Fibroblast of skin of right quadriceps (primary cell): ENCODE results near the gene TMEM221.
A peak's percentile ranks its signal among the peaks of the same experiment; 100 is the strongest.

Experiments
- DNase-seq: peaks from one replicate; pipeline ENCODE4 v3.0.0-alpha.2; 2013

Gene TMEM221

DNA sequence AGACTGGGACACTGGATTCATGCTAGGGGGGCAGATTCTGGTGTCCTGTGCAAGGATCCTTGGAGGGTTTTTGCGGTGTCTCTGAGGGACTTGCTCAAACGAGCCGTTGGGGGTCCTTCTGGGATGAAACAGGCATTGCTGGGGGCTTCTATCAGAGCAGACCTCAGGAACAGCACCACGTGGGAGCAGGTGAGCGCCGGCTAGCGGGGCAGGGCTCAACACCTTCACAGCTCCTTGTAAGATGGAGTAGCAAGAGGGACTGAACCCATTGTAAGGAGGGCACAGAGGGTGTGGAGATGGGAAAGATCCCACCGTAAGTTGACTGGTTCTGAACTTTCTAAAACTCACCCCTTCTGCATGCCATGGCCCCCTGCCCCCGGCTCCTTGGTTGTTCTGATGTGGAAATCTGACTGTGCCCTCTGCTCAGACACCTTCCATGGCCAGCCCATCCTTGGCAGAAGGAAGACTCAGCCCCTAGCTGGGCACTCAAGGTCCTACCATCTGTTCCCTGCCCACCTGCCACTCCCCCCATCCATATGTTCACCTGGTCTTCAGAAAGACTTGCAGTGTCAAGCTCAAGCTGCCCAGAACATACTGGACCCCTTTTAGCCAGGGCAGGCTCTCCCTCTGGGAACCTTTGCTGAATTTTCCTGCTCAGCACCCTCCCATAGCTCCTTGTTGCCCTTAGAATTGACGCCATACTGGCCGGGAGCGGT, 23.1 kb upstream of the TMEM221 start:
- DNase-seq = no peak

DNA sequence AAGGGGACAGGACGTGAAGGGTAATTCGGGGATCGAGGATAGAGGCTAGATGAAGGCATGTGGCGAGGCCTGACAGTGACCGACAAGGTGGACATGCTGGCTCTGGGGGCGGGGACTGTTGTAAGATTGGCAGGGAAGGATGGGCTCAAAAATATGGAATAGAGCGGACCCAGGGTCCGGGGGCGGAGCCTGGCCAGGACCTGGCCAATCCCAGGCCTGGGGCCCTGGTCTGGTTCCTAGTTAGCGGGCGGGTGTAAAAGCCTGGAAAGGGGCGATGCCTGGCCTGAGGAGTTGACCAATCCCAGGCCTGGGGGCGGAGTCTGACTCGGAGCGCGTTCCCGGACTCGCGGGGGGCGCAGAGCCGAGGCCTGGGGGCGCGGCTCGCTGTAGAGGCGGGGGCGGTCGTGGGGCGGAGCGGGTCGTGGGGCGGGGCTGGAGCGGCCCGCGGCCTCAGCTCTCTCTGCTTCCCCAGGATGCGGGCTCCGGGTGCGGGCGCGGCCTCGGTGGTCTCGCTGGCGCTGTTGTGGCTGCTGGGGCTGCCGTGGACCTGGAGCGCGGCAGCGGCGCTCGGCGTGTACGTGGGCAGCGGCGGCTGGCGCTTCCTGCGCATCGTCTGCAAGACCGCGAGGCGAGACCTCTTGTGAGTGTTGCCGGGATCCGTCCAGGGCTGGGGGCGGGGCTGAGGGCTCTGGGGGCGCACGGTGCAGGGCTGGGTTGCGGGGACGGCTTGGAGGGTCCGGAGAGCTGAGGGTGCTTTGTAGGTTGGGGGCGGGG, 21.8 kb upstream of the TMEM221 start, which contains the start of gene SLC27A1:
TSS of gene SLC27A1 (plus strand) at position 457 of the 774 bp plus-strand sequence. CDS start at position 474, 17 bp downstream.
- DNase-seq = peak; percentile 99

DNA sequence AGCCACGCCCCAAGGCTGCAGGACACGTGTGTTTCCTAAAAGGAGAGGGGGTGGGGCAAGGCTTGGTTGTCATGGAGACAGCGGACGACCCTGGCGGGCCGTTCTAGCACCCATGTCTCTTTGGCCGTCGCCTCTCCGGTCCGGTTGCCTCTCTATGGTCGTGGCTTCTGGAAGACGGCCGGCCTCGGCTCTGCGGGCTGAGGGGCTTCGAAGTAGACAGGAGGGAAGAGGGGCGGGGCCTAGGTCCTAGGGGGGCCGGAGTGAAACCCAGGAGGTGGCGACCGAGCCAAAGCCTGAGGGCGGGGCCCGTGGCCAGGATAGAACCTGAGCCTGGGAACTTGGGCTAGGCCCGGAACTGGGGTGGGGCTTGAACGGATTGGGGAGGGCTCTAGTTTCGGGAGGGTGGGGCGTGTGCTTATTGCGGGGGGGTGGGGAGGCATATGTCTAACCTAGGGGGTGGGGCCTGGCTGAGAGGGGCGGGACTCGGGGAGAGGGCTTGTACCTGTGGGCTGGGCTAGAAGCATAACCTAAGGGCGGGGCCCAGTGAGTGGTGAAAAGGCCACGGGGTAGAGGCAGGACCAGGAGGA, 21.1 kb upstream of the TMEM221 start:
- DNase-seq = peak; percentile 96

DNA sequence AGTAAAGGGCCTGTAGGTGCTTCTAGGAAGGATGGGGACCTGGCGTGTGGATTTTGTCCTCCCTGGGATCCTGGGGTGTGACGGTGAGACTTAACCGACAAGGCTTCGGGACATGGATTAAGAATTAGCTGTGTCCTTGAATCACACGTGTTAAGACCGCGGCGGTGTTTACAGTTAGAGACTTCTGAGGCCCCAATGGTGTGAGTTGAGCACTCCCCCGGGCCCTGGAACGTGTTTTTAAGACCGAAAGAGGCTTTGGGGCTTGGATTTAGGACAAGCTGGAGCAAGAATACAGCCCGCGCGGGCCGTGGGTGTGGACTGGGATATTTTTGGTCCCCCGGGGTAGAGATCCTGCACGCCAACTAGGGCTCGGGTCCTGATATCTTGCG, 20.6 kb upstream of the TMEM221 start:
- no peak for DNase-seq

DNA sequence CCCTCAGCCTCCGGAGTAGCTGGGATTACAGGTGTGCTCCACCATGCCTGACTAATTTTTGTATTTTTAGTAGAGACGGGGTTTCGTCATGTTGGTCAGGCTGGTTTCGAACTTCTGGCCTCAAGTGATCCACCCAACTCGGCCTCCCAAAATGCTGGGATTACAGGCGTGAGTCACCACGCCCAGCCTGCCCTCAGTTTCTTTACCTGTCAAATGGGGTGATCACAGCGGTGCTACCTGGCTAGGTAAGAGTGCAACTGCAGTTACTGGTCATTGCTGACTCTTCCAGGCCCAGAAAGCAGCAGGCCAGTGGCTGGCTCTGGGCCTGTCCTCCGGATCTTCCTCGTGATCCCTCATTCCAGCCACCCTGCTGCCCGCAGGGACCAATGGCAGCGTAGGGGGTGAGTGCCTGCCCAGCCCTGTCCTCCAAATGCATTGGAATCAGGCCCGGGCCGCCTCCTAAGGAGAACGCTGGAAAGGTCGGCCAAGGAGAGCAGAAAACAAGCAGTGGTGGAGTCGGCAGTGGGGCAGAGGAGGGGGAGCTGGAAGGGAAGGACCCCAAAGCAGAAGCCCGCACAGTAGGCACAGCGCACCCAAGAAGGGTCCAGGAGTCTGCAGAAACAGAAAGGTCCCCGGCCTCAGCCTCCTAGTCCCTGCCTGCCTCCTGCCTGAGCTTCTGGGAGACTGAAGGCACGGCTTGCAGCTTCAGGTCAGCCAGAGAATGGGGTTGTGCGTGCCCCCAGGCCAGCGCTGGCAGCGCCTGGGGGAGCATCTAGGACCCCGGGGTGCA, 20.0 kb upstream of the TMEM221 start:
- no peak for DNase-seq

DNA sequence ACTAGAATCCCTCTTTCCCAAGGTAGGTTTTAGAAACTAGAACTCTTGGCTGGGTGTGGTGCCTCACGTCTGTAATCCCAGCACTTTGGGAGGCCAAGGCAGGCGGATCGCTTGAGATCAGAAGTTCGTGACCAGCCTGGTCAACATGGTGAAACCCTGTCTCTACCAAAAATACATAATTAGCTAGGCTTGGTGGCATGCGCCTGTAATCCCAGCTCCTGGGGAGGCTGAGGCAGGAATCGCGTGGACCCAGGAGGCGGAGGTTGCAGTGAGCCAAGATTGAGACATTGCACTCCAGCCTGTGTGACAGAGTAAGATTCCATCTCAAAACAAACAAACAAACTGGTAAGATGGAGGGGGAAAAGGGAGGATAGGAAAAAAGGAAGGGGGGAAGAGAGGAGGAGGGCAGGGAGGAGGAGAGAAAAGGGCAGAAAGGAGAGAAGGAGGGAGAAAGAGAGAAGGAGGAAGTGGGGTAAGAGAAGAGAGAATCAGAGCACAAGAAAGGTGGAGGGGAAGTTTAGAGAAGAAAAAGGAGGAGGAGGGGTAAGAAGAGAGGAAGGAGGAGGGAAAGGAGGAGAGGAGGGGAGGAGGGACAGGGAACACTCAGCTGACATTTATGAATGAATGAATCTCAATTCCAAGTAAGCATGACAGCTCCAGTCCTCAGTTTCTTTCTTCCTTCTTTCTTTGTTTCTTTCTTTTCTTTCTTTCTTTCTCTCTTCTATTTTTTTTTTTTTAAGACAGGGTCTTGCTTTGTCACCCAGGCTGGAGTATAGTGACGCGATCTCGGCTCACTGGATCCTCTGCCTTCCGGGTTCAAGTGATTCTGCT, 19.2 kb upstream of the TMEM221 start:
- no peak for DNase-seq

DNA sequence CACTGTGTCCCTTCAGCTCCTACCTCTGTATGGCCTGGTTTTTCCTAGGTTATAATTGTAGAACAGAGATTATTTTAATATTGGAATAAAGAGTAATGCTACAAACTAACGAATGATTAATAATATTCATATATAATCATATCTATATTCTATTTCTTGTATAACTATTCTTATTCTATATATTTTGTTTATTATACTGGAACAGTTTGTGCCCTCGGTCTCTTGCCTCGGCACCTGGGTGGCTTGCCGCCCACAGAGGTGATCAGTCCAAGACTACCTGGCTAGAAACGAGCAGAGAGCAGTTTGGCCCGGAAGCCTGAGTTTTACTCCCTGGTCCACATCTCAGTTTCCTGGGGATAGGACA, 18.0 kb upstream of the TMEM221 start:
- DNase-seq = no peak

DNA sequence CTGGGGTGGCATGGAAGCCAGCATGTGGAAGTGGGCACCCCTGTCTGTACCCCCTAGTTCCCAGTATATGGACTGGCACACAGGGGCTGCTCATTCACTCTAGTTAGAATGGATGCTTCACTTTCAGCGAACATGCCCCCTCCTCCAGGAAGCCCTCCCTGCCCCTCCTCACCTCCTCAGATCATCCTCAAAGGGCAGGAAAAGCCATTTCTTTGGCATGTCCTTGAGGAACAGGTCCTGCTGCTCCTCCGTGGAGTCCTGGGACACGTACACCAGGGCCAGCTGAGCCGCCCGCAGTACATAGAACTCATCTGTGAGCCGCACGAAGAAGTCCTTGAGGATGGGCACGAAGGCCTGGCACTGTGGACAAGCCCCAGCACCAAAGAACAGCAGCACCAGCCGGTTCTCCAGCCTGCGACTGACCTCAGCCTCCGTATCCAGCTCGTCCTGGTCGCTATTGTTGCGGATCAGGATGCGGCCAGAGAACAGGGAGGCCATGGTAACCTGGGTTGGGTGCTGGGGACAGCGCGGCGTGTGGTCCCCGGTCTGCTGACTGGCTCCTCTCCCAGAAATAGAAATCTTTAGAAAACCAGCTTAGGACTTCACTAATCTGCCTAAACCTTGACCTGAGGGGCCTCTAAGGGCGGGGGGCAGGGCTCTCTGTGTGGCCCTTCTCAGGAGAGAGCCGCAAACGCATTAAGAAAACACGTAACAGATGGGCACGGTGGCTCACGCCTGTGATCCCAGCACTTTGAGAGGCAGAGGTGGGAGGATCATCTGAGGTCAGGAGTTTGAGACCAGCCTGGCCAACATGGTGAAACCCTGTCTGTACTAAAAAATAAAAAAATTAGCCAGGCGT, 12.1 kb upstream of the TMEM221 start, which contains the start of gene NXNL1:
TSS of gene NXNL1 (minus strand) at position 555 of the 859 bp plus-strand sequence. CDS start at position 498, 57 bp downstream.
- DNase-seq = no peak

DNA sequence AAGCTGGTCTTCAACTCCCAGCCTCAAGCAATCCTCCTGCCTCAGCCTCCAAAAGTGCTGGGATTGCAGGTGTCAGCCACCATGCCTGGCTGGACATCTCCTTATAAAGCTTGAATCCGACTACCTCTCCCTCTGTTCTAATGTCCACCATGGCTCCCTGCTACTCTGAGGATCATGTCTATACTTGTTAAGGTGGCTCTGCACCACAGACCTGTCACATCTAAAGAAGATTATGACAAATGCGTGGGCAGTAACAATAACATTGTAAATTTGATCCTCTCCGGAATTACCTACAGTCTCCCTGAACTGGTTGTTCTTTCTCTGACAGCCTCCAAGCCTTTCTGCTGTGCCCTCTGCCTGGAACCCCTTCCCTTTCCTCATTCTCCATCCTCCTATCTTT, 10.5 kb upstream of the TMEM221 start:
- no peak for DNase-seq

DNA sequence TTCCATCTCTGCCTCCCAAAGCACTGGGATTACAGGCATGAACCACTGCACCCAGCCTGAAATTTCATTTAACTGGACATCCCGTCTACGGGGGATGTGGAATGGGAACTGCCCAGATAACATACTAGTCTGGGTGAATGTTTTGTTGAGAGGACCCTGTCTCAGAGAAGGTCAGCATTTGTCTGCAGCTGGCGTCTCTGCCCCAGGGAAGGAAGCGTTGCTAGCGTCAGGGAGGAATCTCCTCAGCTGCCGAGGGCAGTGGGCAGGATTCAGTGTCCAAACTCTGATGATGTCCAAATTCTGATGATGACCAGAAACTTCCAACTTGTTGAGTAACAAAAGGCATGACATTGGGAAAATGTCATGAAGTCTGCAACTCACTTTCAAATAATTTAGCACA, 9.1 kb upstream of the TMEM221 start:
- DNase-seq = no peak

DNA sequence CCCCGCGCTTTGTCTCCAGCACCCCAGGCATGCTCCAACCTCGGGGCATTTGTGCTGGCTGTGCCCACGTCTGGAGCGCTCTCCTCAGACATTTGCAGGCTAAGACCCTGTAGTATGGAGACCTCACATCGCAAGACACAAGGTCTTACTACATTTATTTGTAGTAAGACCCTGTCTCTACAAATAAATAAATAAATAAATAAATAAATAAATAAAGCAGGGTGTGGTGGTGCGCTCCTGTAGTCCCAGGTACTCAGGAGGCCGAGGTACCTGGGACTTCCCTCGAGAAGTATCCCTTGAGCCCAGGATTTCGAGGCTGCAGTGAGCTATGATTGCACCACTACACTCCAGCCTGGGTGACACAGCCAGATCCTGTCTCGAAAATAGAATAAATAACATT, 7.7 kb upstream of the TMEM221 start:
- no peak for DNase-seq

DNA sequence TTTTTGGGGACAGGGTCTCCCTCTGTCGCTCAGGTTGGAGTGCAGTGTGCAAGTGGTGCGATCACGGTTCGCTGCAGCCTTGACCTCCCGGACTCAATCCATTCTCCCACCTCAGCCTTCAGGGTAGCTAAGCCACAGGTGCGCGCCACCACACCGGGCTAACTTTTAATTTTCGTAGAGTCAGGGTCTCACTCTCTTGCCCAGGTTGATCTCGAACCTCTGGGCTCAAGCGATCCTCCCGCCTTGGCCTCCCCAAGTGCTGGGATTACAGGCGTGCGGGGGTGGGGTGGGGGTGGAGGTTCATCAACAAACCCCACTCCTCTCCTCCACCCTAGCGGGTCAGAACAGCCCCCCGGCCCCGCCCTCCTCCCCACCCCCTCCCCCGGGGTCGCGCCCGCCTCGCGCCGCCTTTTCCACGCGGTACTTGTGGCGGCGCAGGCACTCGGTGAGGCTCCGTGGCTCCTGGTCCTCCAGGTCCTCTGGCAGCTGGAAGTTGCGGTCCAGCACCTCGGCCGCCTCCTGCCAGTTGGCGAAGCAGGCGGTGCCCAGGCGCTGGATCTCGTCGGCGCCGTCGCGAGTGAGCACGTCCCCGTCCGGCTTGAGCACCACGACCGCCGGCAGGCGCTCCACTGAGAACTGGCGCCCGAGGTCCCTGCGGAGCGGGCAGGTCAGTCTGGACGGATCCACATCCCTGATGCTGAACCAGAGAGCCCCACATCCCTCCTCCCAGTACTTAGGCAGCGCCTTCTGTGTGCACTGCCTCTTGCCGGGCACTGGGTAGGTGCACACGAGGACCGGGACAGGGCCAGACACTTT, 7.0 kb upstream of the TMEM221 start:
- DNase-seq = no peak

DNA sequence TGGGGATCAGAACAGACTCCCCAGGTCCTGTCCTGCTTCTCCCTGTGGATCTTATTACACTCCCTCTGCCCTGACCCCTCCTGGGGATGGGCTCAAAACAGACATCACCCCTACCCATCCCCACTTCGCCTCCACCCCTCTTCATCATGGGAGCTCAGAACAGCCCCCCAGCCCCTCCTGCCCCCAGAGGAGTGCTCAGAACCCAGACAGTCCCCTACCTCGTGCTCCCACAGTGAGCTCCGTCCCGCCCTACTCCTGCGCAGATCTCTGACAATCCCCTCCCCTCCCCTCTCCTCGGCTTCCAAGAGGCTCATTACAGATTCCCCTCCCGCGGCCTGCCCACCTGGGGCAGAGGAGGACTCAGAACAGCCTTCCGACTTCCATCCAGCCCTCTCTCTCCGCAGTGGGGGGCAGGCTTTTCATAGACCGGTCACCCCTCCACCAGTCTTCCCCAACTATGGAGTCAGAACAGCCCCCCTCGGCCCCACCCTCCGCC, 6.2 kb upstream of the TMEM221 start:
- no peak for DNase-seq

DNA sequence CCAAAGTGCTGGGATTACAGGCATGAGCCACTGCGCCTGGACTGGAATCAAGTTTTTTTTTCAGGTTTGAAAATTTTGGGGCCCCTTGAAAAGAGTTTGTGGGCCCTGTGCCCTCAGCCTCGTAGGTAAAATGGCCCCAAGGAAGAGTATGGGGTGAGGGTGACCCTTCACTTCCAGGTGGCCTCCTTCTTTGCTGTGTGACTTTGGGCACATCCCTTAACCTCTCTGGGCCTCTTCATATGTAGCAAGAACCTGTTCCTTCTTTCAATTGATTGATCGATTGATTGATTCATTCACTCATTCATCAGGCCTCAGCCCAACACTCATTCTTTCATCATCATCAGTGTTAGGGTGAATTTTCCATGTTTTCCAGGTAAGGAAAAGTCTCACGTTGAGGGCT, 3.4 kb upstream of the TMEM221 start:
- DNase-seq = no peak

DNA sequence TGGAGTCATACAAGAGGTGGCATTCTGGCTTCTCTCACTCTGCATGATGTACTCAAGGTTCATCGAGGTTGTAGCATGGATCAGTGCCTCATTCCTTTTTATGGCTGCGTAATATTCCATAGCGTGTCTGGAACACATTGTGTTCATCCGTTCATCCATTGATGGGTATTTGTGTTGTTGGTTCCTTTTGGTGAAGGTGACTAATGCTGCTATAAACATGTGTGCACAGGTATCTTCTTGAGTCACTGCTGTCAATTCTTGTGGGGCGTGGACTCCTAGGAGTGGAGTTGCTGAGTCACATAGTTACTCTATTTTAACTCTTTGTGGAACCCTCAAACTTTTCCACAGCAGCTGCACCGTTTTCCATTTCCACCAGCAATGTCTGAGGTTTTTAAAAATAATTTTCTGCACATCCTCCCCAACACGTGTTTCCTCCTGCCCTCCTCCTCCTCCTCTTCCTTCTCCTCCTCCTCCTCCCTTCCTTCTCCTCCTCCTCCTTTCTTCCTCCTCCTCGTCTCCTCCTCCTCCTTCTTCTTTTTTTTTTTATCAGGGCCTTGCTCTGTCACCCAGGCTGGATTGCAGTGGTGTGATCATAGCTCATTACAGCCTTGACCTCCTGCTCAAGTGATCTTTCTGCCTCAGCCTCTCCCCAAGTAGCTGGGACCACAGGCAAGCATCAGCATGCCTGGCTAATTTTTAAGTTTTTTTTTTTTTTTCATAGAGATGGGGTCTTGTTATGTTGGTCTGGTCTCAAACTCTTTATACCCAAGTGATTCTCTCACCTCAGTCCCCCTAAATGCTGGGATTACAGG, 2.0 kb upstream of the TMEM221 start:
- no peak for DNase-seq

DNA sequence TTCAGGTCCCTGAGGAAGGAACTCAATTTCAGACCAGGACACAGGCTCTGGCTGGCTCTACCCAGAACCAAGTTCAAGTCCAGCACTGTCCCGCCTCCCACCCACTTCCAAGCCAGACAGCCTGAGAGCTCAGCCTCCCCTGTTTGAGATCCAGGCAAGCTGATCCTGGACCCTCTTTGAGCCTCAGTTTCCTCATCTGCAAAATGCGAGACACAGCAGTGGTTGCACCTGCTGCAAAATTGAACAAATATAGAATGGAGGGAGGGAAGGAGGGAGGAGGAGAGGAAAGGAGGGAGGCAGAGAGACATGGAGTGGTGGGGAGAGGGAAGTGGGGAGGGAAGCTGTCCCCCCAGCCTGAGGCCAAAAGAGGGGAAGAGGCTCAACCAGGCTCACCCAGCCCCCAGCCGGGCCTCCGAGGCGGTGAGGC, 751 bp downstream of the TMEM221 start:
- DNase-seq = no peak

DNA sequence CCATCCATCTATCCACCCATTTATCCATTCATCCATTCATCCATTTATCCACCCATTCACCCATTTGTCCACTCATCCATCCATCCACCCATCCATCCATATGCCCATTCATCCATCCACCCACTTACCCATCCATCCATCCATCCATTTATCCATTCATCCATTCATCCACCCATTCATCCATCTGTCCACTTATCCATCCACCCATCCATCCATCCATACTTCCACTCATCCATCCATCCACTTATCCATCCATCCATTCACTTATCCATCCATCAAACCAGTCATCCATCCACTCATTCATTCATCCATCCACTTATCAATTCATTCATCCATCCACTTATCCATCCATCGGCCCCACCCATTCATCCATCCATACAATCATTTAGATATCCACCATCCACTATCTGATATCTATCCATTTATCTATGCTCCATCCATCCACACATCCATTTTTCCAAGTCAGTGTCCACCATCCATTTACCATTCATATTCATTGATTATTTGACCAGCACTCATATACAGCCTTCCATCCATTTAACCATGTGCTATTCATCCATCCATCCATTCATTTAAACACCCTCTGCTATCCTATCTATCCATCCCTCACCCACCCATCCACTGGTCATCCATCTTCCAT, 2.8 kb downstream of the TMEM221 start:
- no peak for DNase-seq

DNA sequence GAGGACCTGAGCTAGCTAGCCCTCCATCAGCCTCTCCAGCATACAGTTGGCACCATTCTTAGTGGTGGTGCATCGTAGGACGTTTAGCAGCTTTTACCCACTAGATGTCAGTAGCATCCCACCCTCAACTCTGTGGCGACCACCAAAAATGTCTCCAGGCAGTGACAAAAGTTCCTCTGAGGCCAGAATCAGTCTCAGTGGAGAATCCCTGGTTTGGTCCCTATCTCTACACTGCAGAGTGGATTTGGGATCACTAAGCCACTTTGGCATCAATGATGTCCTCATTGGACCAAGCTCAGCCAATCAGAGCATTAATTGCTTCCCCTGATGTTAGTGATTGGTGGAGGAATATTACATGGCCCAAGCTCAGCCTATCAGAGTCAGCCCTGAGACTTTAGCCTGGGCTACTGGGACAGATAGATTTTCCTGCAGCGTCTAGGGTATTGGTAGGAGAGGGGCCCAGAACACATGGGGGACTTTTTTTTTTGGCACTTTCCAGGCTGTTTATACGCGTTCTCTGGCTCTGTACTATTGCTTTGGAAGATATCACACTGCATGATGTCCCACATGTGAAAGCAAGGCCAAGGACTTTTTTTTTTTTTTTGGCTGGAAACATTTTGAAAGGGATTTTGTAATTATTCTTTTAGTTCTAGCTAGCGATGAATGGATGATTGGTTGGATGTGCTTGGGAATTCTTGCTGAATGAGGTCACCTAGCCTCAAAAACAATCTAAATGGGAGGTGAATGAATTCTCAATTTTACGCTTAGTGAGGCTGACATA, 7.0 kb downstream of the TMEM221 start:
- DNase-seq = no peak
